K562 (cell line): Measurements from ENCODE around the gene TNIP1. TPM values are rescaled to one million over a fixed set of nuclear protein-coding genes. Genes with fewer than 3 reads are reported as not detected.

Experiments
- ARID1B ChIP-seq: fragments of 450-650 bp; IDR thresholded peaks from 2 replicates; pipeline ENCODE4 v1.6.1; 2016; ENCODE audit warnings: antibody characterized with exemption, mild to moderate bottlenecking, inconsistent platforms
- ARNT ChIP-seq, 2 experiments: fragments of 450-650 bp; IDR thresholded peaks; 2 replicates each; pipeline ENCODE4 v1.6.1; 2016; ENCODE audit warnings: mild to moderate bottlenecking in 1 of 2
- CBFA2T3 ChIP-seq: fragments of 450-650 bp; IDR thresholded peaks from 2 replicates; pipeline ENCODE4 v1.6.1; 2017
- CBX3 ChIP-seq, 2 experiments: IDR thresholded peaks; 1 replicate in 1 of 2; 2 replicates in 1 of 2; pipeline ENCODE4 v1.6.1; 2012; ENCODE audit warnings: inconsistent platforms in 2 of 2, low read length in 2 of 2, borderline replicate concordance in 1 of 2, control low read depth in 1 of 2
- EP400 ChIP-seq: fragments of 450-650 bp; IDR thresholded peaks from 2 replicates; pipeline ENCODE4 v1.6.1; 2017; ENCODE audit warnings: antibody characterized with exemption, mild to moderate bottlenecking, moderate library complexity
- FOXO4 ChIP-seq: fragments of 450-650 bp; formaldehyde crosslinking; IDR thresholded peaks from 2 replicates; pipeline ENCODE4 v1.4.0; 2020; ENCODE audit warnings: mild to moderate bottlenecking, moderate library complexity
- GABPA ChIP-seq: fragments of 200-800 bp; sonication (Bioruptor generic); conservative IDR thresholded peaks from 2 replicates; pipeline ENCODE4 v1.6.1; 2016; ENCODE audit warnings: low read depth, missing genetic modification characterization, missing compliant biosample characterization
- HDAC2 ChIP-seq: fragments of 450-650 bp; IDR thresholded peaks from 2 replicates; pipeline ENCODE4 v1.6.1; 2016; ENCODE audit warnings: mild to moderate bottlenecking
- HNRNPK ChIP-seq: fragments of 200-400 bp; formaldehyde crosslinking; IDR thresholded peaks from one replicate; pipeline ENCODE4 v1.6.1; 2018; ENCODE audit warnings: mild to moderate bottlenecking, low read depth, low read length; ENCODE audit not compliant: poor library complexity, severe bottlenecking
- KLF6 ChIP-seq: fragments of 250-450 bp; sonication (Bioruptor Pico); IDR thresholded peaks from 2 replicates; pipeline ENCODE4 v1.4.0; 2020; ENCODE audit warnings: mild to moderate bottlenecking, moderate library complexity, borderline replicate concordance
- LCOR ChIP-seq: sonication (generic); formaldehyde crosslinking; IDR thresholded peaks from 2 replicates; pipeline ENCODE4 v1.8.0; 2022; ENCODE audit warnings: mild to moderate bottlenecking, missing genetic modification reagents
- PHB2 ChIP-seq: fragments of 450-650 bp; IDR thresholded peaks from 2 replicates; pipeline ENCODE4 v1.6.1; 2017; ENCODE audit warnings: low read depth
- PHTF2 ChIP-seq: fragments of 250-450 bp; sonication (Bioruptor Pico); IDR thresholded peaks from 2 replicates; pipeline ENCODE4 v1.5.0; 2021; ENCODE audit warnings: mild to moderate bottlenecking
- RBM22 ChIP-seq: fragments of 200-400 bp; formaldehyde crosslinking; IDR thresholded peaks from 2 replicates; pipeline ENCODE4 v1.6.1; 2018; ENCODE audit warnings: low read length, low read depth; ENCODE audit not compliant: poor library complexity, severe bottlenecking
- SMARCE1 ChIP-seq: fragments of 450-650 bp; IDR thresholded peaks from 2 replicates; pipeline ENCODE4 v1.7.1; 2016; ENCODE audit warnings: mild to moderate bottlenecking
- TBL1XR1 ChIP-seq, 2 experiments: IDR thresholded peaks; 2 replicates each; pipeline ENCODE4 v1.6.1; 2012; ENCODE audit warnings: improper control_type of control experiment in 2 of 2, low read length in 2 of 2, mild to moderate bottlenecking in 1 of 2
- TCF3 ChIP-seq: sonication (generic); formaldehyde crosslinking; IDR thresholded peaks from 2 replicates; pipeline ENCODE4 v1.4.0; 2020; ENCODE audit warnings: mild to moderate bottlenecking, missing genetic modification reagents
- ZNF445 ChIP-seq: fragments of 250-450 bp; sonication (Bioruptor Pico); IDR thresholded peaks from 2 replicates; pipeline ENCODE4 v1.4.0; 2020; ENCODE audit warnings: low read depth, mild to moderate bottlenecking, moderate library complexity
- ZSCAN32 ChIP-seq: fragments of 450-650 bp; formaldehyde crosslinking; IDR thresholded peaks from 2 replicates; pipeline ENCODE4 v1.4.0; 2020; ENCODE audit warnings: mild to moderate bottlenecking, moderate library complexity
- ZZZ3 ChIP-seq: fragments of 450-650 bp; IDR thresholded peaks from 2 replicates; pipeline ENCODE4 v1.6.1; 2016; ENCODE audit warnings: antibody characterized with exemption, mild to moderate bottlenecking, moderate library complexity
- polyA plus RNA-seq, 8 experiments: library from polyadenylated mRNA; depleted of rRNA in 4 of 8; stranded (reverse) in 5 of 8; unstranded in 3 of 8; fragments of >200 nt; fragmentation: Nextera tagmentation in 2 of 8; fragmentation: Illumina TruSeq in 1 of 8; extraction: Ambion mirVana in 2 of 8; extraction: Trizol in 1 of 8; gene quantifications; 2 replicates each; pipeline versions ENCODE4 v1.2.1 to v1.2.3, GENCODE V29; 2011 to 2014; ENCODE audit warnings: inconsistent platforms in 1 of 8, missing spikeins in 1 of 8
- total RNA-seq, 7 experiments: library from RNA; depleted of rRNA in 6 of 7; stranded (reverse); fragments of >200 nt in 6 of 7; fragmentation: Illumina TruSeq in 2 of 7; extraction: Trizol in 2 of 7; gene quantifications; 2 replicates each; pipeline versions ENCODE4 v1.2.1 to v1.2.3, GENCODE V29; 2011 to 2021; ENCODE audit warnings: low replicate concordance in 1 of 7
- TF ChIP-seq, protein P1 (sequence below): fragments of 450-650 bp; formaldehyde crosslinking; IDR thresholded peaks from 2 replicates; pipeline ENCODE4 v1.4.0; 2020; ENCODE audit warnings: mild to moderate bottlenecking, moderate library complexity
- TF ChIP-seq, protein P2 (sequence below), 2 experiments: fragments of 450-650 bp; IDR thresholded peaks; 2 replicates each; pipeline ENCODE4 v1.6.1; 2016
- TF ChIP-seq, protein P3 (sequence below): sonication (generic); formaldehyde crosslinking; IDR thresholded peaks from 2 replicates; pipeline ENCODE4 v1.8.0; 2022; ENCODE audit warnings: missing genetic modification reagents, mild to moderate bottlenecking, borderline replicate concordance

The TNIP1 gene
- total and polyA plus RNA-seq, 9 of the 15 experiments (the other 6 are each of a cell fraction or from before 2014, with no cell fraction given): 0.46 to 41.0 (median 24.6) TPM

DNA sequence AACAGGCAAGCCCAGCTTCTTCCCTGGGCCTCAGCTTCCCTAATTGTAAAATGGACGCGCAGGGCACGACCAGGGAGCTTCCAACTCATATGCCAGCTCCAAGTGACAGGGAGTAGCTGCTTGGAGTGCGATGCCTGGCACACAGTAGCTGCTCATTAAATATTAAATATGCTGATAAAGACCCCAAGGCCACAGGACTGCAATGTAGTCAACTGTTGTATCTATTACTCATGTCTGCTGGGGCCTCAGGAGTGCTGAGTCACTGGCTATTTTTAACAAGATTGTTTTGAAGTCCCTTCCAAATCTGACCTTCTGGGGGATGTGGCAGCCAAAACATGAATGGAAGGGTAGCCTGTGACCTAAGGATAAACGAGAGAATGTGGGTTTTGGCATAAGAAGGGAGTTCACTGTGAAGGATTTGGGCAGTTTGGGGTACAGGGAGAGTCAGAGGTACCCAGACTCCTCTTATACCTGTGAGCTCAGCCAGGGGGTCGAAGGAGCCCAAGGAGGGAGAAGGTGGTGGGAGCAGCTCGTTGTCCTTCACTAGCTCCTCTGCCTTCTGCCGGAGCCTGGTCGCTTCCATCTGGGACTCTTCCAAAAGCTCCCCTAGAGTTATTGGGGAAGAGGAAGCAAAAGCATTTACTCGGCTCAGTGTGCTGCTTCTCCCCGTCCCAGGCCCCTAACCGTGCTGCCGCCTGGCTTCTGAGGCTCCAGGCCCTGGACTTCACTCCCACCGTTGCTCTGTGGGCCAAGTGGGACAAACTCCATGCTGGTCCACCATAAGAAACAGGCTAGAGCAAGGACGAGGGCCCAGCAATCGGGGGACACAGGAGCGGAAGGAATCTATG lies 17.5 kb downstream of the TNIP1 start (continued):
- TF ChIP-seq, protein P1, sequence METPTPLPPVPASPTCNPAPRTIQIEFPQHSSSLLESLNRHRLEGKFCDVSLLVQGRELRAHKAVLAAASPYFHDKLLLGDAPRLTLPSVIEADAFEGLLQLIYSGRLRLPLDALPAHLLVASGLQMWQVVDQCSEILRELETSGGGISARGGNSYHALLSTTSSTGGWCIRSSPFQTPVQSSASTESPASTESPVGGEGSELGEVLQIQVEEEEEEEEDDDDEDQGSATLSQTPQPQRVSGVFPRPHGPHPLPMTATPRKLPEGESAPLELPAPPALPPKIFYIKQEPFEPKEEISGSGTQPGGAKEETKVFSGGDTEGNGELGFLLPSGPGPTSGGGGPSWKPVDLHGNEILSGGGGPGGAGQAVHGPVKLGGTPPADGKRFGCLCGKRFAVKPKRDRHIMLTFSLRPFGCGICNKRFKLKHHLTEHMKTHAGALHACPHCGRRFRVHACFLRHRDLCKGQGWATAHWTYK (CRISPR knock-in tag): no peak
- TF ChIP-seq, protein P2, sequence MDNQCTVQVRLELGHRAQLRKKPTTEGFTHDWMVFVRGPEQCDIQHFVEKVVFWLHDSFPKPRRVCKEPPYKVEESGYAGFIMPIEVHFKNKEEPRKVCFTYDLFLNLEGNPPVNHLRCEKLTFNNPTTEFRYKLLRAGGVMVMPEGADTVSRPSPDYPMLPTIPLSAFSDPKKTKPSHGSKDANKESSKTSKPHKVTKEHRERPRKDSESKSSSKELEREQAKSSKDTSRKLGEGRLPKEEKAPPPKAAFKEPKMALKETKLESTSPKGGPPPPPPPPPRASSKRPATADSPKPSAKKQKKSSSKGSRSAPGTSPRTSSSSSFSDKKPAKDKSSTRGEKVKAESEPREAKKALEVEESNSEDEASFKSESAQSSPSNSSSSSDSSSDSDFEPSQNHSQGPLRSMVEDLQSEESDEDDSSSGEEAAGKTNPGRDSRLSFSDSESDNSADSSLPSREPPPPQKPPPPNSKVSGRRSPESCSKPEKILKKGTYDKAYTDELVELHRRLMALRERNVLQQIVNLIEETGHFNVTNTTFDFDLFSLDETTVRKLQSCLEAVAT (IDR thresholded peaks at IDR 0.05): peak in 1 of 2 experiments; percentile 85; a peak in 2 of 4 replicates
- TF ChIP-seq ARNT (IDR thresholded peaks at IDR 0.05) (no peak), TBL1XR1 (IDR thresholded peaks at IDR 0.05; ENCODE audit: low read length in 2 of 2) (peak in 1 of 2 experiments; percentile 87; a peak in 2 of 4 replicates), FOXO4 (CRISPR knock-in tag) (no peak), ARID1B (peak; percentile 59), RBM22 (no peak), ZZZ3 (no peak), KLF6 (CRISPR knock-in tag) (no peak), TCF3 (CRISPR knock-in tag) (peak; percentile 36; the same call in 1 of the 2 replicates), ZNF445 (CRISPR knock-in tag) (no peak), CBX3 (IDR thresholded peaks at IDR 0.05; ENCODE audit: borderline replicate concordance in 1 of 2, low read length in 2 of 2) (no peak), ZSCAN32 (CRISPR knock-in tag) (no peak), CBFA2T3 (peak; percentile 67), PHTF2 (CRISPR knock-in tag) (no peak), HNRNPK (no peak), SMARCE1 (0 out of 2 replicates have a peak, but pooled peaks have one; percentile 34), GABPA (tag) (no peak), EP400 (no peak), PHB2 (no peak), HDAC2 (peak; percentile 76; the same call in 1 of the 2 replicates), LCOR (no peak)
- TF ChIP-seq, protein P3, sequence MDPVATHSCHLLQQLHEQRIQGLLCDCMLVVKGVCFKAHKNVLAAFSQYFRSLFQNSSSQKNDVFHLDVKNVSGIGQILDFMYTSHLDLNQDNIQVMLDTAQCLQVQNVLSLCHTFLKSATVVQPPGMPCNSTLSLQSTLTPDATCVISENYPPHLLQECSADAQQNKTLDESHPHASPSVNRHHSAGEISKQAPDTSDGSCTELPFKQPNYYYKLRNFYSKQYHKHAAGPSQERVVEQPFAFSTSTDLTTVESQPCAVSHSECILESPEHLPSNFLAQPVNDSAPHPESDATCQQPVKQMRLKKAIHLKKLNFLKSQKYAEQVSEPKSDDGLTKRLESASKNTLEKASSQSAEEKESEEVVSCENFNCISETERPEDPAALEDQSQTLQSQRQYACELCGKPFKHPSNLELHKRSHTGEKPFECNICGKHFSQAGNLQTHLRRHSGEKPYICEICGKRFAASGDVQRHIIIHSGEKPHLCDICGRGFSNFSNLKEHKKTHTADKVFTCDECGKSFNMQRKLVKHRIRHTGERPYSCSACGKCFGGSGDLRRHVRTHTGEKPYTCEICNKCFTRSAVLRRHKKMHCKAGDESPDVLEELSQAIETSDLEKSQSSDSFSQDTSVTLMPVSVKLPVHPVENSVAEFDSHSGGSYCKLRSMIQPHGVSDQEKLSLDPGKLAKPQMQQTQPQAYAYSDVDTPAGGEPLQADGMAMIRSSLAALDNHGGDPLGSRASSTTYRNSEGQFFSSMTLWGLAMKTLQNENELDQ (CRISPR knock-in tag): no peak
